Heart left ventricle (tissue), 13 donors: ENCODE results near the gene PLCB1.

Source experiments
- POLR2A ChIP-seq, 2 donors: fragments of 450-650 bp; IDR thresholded peaks; one replicate each; pipeline ENCODE4 v1.6.1; 2017; ENCODE audit warnings: antibody characterized with exemption in 2 of 2, mild to moderate bottlenecking in 2 of 2, moderate library complexity in 2 of 2
- TF ChIP-seq, protein P1 (sequence below), 12 donors: fragments of 200-600 bp; sonication (generic) in 4 of 12; IDR thresholded peaks; one replicate each; pipeline versions ENCODE4 v1.5.0 to v1.8.0; 2018 to 2022; ENCODE audit warnings: antibody characterized with exemption in 12 of 12, mild to moderate bottlenecking in 5 of 12
- donor health status: ischemic (EF 13 %, LVEDD 7.1; RV severe dilation, severe dysfunction).
- donor health status: DM: no; HTN: yes; CAD: no.
- donor health status: DM: no; HTN: no; CAD: no.
- donor health status: ischemic (EF 25% LVEDD 6.9; RV normal size, moderate dysfunction).
- donor health status: ischemic (EF 25% LVEDD 5.7; RV mildly dilated, moderate dysfunction).
- donor health status: ischemic (EF 35%, LVEDD 5.7; RV mildly dilated, moderate dysfunction).
- donor health status: nonischemic (EF 11% LVEDD 7.7; RV severe dilation, severe dysfunction).
- donor health status: DM: yes; HTN: yes; CAD: no.
- donor health status: PGD.
- donor health status: ischemic (EF 29% LVEDD 5.4; RV normal size, mild dysfunction).
- donor health status: nonischemic (EF 23%, LVEDD 6.1; RV moderate dilation, normal function).

DNA sequence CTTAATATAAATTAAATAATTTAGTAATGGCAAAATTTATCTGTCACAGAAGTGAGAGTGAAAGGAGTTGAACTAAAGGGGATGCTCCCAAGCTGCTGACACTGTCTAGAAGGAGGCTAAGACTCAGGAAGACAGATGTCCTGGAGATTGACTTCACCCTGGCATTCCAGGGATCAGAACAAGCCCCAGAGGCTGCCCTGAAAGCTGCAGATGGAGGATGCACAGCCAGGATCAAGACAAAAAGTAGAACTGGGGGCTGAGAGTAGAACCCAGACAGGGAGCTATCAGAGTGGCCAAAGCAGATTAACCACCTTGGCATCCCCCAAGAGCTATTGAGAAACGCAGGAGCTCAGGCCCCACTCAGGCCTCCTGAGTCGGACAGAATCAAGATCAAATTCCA is 747.6 kb downstream of the PLCB1 start:
- TF ChIP-seq, protein P1, sequence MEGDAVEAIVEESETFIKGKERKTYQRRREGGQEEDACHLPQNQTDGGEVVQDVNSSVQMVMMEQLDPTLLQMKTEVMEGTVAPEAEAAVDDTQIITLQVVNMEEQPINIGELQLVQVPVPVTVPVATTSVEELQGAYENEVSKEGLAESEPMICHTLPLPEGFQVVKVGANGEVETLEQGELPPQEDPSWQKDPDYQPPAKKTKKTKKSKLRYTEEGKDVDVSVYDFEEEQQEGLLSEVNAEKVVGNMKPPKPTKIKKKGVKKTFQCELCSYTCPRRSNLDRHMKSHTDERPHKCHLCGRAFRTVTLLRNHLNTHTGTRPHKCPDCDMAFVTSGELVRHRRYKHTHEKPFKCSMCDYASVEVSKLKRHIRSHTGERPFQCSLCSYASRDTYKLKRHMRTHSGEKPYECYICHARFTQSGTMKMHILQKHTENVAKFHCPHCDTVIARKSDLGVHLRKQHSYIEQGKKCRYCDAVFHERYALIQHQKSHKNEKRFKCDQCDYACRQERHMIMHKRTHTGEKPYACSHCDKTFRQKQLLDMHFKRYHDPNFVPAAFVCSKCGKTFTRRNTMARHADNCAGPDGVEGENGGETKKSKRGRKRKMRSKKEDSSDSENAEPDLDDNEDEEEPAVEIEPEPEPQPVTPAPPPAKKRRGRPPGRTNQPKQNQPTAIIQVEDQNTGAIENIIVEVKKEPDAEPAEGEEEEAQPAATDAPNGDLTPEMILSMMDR (IDR thresholded peaks at IDR 0.05) = no peak
- TF ChIP-seq POLR2A (IDR thresholded peaks at IDR 0.05) = no peak
